Measurements from ENCODE around the gene PCSK5.
"Not testable (repeated sequence)": the region's sequence is repeated elsewhere in the genome, so short reads cannot be mapped to it uniquely, and the experiment has no call there.

The PCSK5 gene

GRCh38 chr9:75890472-75891276 is at the start of gene PCSK5:
Gene PCSK5, plus strand, starts transcription at chr9:75890673. Its CDS starts 509 bp downstream, at chr9:75891182.
- peak; percentile 80 for DNase-seq

GRCh38 chr9:75844321-75844720 is 46.2 kb upstream of the PCSK5 start:
- no peak for DNase-seq

GRCh38 chr9:75845806-75846205 is 44.7 kb upstream of the PCSK5 start:
- DNase-seq, result no peak

- no peak for DNase-seq
Measured at GRCh38 chr9:75847085-75847484, 43.4 kb upstream of the PCSK5 start.

GRCh38 chr9:75850459-75851200 is 39.8 kb upstream of the PCSK5 start:
- DNase-seq, result no peak

GRCh38 chr9:75851917-75852316 is 38.6 kb upstream of the PCSK5 start:
- no peak for DNase-seq

- DNase-seq, result no peak
Measured at GRCh38 chr9:75852746-75853145, 37.7 kb upstream of the PCSK5 start.

- DNase-seq, result no peak
Measured at GRCh38 chr9:75855509-75855908, 35.0 kb upstream of the PCSK5 start.

GRCh38 chr9:75858497-75859092 is 31.9 kb upstream of the PCSK5 start:
- no peak for DNase-seq

- DNase-seq, result no peak
Measured at GRCh38 chr9:75864266-75864665, 26.2 kb upstream of the PCSK5 start.

GRCh38 chr9:75866273-75866871 is 24.1 kb upstream of the PCSK5 start:
- no peak for DNase-seq

GRCh38 chr9:75868526-75868925 is 21.9 kb upstream of the PCSK5 start:
- DNase-seq, result not testable (repeated sequence)

GRCh38 chr9:75869236-75869635 is 21.2 kb upstream of the PCSK5 start:
- DNase-seq, result no peak

GRCh38 chr9:75870450-75870849 is 20.0 kb upstream of the PCSK5 start:
- no peak for DNase-seq

- DNase-seq, result no peak
Measured at GRCh38 chr9:75871624-75872023, 18.8 kb upstream of the PCSK5 start.

GRCh38 chr9:75873712-75874111 is 16.8 kb upstream of the PCSK5 start:
- DNase-seq, result no peak

- no peak for DNase-seq
Measured at GRCh38 chr9:75876999-75877640, 13.4 kb upstream of the PCSK5 start.

GRCh38 chr9:75878488-75878860 is 12.0 kb upstream of the PCSK5 start:
- DNase-seq, result no peak

GRCh38 chr9:75880618-75881017 is 9.9 kb upstream of the PCSK5 start:
- no peak for DNase-seq

GRCh38 chr9:75881761-75882160 is 8.7 kb upstream of the PCSK5 start:
- DNase-seq, result no peak

- no peak for DNase-seq
Measured at GRCh38 chr9:75885652-75886051, 4.8 kb upstream of the PCSK5 start.

GRCh38 chr9:75889577-75889976 is 896 bp upstream of the PCSK5 start:
- no peak for DNase-seq

- DNase-seq, result no peak
Measured at GRCh38 chr9:75889977-75890471, 449 bp upstream of the PCSK5 start.
